GM12892 (cell line): Measurements from ENCODE around the gene SPATA3.

ENCODE experiments used
- POLR2A ChIP-seq: IDR thresholded peaks from 2 replicates; pipeline ENCODE4 v1.6.1; 2011; ENCODE audit warnings: low read depth, low read length, control low read depth
- POLR2AphosphoS5 ChIP-seq: IDR thresholded peaks from 2 replicates; pipeline ENCODE4 v1.6.1; 2011; ENCODE audit warnings: low read depth, low read length, control low read depth

DNA sequence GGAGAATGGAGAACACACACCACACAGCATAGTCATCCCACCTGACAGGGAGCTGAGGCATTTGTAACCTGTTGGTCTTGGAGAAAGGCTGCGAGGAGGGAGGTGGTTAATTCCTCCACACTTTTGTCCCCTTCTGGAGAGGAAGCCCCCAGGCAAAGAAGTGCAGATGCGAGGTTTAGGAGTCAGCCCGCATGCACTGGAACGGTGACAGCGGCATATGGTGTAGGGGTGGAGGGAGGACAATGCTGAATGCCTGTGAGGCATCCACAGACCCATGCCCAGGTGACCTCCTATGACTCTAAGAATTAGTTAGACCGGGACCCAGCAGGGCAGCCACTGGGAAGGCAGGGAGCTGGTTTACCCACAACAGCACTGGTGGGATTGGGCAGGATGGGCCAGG lies 12.2 kb downstream of the SPATA3 start:
- TF ChIP-seq POLR2AphosphoS5, result no peak
- TF ChIP-seq POLR2A, result no peak
